ENCODE data around the gene VILL.
A peak's percentile ranks its signal among the peaks of the same experiment; 100 is the strongest.

Gene VILL

DNA sequence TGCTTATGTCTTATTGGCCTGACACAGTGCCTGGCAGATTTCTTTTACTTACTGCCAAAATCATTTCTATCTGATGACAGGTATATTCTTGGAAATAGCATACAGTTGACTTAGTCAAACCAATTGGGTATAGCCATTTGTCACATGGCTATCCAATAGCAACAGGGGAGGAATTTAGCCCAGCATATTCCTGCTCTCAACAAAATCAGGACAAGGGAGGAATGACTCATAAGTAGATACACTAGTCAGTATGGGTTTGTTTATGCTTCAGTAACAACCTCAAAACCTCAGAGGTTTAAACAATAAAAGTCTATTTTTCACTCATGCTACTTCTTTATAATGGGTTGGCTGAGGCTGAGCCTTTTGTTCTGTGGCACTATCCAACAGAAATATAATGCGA lies 38.0 kb upstream of the VILL start:
- TF ChIP-seq FOXM1 (IDR thresholded peaks at IDR 0.05; ENCODE audit: borderline replicate concordance, low read depth) (no peak), RAD21 (IDR thresholded peaks at IDR 0.05; ENCODE audit: low read depth) (no peak), YY1 (IDR thresholded peaks at IDR 0.05; ENCODE audit: low read depth) (no peak), TEAD4 (IDR thresholded peaks at IDR 0.05) (no peak), TCF12 (IDR thresholded peaks at IDR 0.05; ENCODE audit: low read depth) (no peak), NFIC (IDR thresholded peaks at IDR 0.05) (no peak)
- TF ChIP-seq, protein P1, sequence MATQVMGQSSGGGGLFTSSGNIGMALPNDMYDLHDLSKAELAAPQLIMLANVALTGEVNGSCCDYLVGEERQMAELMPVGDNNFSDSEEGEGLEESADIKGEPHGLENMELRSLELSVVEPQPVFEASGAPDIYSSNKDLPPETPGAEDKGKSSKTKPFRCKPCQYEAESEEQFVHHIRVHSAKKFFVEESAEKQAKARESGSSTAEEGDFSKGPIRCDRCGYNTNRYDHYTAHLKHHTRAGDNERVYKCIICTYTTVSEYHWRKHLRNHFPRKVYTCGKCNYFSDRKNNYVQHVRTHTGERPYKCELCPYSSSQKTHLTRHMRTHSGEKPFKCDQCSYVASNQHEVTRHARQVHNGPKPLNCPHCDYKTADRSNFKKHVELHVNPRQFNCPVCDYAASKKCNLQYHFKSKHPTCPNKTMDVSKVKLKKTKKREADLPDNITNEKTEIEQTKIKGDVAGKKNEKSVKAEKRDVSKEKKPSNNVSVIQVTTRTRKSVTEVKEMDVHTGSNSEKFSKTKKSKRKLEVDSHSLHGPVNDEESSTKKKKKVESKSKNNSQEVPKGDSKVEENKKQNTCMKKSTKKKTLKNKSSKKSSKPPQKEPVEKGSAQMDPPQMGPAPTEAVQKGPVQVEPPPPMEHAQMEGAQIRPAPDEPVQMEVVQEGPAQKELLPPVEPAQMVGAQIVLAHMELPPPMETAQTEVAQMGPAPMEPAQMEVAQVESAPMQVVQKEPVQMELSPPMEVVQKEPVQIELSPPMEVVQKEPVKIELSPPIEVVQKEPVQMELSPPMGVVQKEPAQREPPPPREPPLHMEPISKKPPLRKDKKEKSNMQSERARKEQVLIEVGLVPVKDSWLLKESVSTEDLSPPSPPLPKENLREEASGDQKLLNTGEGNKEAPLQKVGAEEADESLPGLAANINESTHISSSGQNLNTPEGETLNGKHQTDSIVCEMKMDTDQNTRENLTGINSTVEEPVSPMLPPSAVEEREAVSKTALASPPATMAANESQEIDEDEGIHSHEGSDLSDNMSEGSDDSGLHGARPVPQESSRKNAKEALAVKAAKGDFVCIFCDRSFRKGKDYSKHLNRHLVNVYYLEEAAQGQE (IDR thresholded peaks at IDR 0.05; ENCODE audit: low read depth) = no peak

DNA sequence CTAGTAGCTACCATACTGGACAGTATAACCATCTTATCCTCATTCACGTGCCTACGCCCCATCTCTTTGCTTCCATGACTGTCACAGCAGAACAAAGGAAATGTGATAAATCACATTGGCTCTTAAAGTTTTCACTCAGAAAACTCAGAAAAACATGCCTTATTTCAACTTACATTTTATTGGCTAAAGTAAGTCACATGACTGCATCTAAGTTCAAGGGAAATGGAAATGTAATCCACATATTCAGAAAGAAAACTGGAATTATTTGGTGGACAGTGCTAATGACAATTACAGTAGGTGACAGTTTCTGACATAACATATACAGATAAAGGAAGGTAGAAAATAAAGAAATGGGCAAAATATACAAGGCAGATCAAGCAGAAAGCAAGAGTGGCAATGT lies 37.4 kb upstream of the VILL start:
- no peak for TF ChIP-seq TEAD4 (IDR thresholded peaks at IDR 0.05)
- TF ChIP-seq, protein P2, sequence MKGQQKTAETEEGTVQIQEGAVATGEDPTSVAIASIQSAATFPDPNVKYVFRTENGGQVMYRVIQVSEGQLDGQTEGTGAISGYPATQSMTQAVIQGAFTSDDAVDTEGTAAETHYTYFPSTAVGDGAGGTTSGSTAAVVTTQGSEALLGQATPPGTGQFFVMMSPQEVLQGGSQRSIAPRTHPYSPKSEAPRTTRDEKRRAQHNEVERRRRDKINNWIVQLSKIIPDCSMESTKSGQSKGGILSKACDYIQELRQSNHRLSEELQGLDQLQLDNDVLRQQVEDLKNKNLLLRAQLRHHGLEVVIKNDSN (IDR thresholded peaks at IDR 0.05) = 0 out of 2 replicates have a peak, but pooled peaks have one; percentile 26

DNA sequence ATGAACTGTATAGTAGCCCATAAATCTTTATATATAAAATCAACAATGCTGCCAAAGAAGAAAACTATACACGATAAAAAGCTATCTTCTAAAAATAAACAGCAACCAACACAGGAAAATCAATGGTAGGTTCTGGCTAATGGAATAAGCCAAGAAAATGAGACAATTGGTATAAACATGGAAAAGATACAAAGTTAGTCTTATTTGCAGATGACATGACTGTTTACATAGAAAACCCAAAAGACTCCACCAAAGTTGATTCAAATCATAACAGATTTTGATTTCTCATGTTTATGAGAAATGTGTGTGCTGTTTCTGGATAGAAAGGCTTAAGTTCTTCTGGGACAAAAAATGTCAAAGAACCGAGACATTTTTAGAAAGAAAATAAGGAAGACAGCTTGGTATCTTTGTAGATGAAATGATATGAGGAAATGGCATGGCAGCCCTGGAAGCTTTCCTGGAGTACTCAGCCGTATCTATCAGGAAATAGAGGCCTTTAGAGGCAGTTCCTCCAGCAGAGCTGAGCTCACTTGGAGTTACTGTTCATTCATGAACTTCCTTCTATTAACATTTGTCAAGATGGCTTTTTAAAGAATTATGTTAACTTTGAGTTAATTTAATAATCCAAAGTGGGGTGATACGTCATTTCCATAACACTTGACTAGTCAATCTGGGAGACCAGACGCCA lies 36.7 kb upstream of the VILL start:
- TF ChIP-seq TEAD4 (IDR thresholded peaks at IDR 0.05) (no peak), YY1 (IDR thresholded peaks at IDR 0.05; ENCODE audit: low read depth) (no peak), RAD21 (IDR thresholded peaks at IDR 0.05; ENCODE audit: low read depth) (no peak), NFIC (IDR thresholded peaks at IDR 0.05) (no peak), CEBPB (IDR thresholded peaks at IDR 0.05) (no peak), EGR1 (IDR thresholded peaks at IDR 0.05) (no peak), FOXM1 (IDR thresholded peaks at IDR 0.05; ENCODE audit: borderline replicate concordance, low read depth) (no peak), EP300 (IDR thresholded peaks at IDR 0.05; ENCODE audit: borderline replicate concordance) (no peak), TCF12 (IDR thresholded peaks at IDR 0.05; ENCODE audit: low read depth) (no peak), CREB1 (IDR thresholded peaks at IDR 0.05; ENCODE audit: low read depth) (no peak), ZBTB7A (IDR thresholded peaks at IDR 0.05; ENCODE audit: low read depth) (no peak), TAF1 (IDR thresholded peaks at IDR 0.05; ENCODE audit: low read depth) (no peak)
- TF ChIP-seq, protein P3, sequence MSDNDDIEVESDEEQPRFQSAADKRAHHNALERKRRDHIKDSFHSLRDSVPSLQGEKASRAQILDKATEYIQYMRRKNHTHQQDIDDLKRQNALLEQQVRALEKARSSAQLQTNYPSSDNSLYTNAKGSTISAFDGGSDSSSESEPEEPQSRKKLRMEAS (IDR thresholded peaks at IDR 0.05) = no peak
- TF ChIP-seq, protein P1 (IDR thresholded peaks at IDR 0.05; ENCODE audit: low read depth) = no peak
- TF ChIP-seq, protein P2 (IDR thresholded peaks at IDR 0.05) = no peak

DNA sequence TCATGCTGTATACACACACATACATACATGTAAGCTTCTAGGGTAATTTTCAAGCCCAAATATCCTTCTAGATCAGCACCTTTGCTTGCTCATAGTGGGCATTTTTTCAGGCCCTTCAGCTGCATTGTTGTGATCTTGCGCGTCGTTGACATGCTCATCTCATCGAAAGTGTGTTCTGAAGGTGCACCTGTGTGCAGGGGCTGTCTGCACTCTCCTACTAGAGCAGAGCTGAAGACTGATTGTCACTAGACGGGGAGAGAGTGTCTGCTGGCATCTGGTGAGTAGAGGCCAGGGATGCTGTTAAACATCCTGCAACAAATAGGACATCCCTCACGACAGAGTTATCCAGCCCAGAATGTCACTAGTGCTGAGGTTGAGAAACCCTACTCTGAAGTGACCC lies 35.7 kb upstream of the VILL start:
- TF ChIP-seq, protein P2 (IDR thresholded peaks at IDR 0.05) = no peak
- TF ChIP-seq TCF12 (IDR thresholded peaks at IDR 0.05; ENCODE audit: low read depth) (no peak), TEAD4 (IDR thresholded peaks at IDR 0.05) (no peak), RAD21 (IDR thresholded peaks at IDR 0.05; ENCODE audit: low read depth) (no peak), YY1 (IDR thresholded peaks at IDR 0.05; ENCODE audit: low read depth) (no peak), TAF1 (IDR thresholded peaks at IDR 0.05; ENCODE audit: low read depth) (no peak), CREB1 (IDR thresholded peaks at IDR 0.05; ENCODE audit: low read depth) (no peak), FOXM1 (IDR thresholded peaks at IDR 0.05; ENCODE audit: borderline replicate concordance, low read depth) (no peak), NFIC (IDR thresholded peaks at IDR 0.05) (no peak), EGR1 (IDR thresholded peaks at IDR 0.05) (no peak), ZBTB7A (IDR thresholded peaks at IDR 0.05; ENCODE audit: low read depth) (no peak), EP300 (IDR thresholded peaks at IDR 0.05; ENCODE audit: borderline replicate concordance) (no peak), CEBPB (IDR thresholded peaks at IDR 0.05) (no peak)
- TF ChIP-seq, protein P1 (IDR thresholded peaks at IDR 0.05; ENCODE audit: low read depth) = no peak
- TF ChIP-seq, protein P3 (IDR thresholded peaks at IDR 0.05) = no peak
